B cell (primary cell): Measurements from ENCODE around the gene STK24. TPM values are rescaled to one million over a fixed set of nuclear protein-coding genes. Genes with fewer than 3 reads are reported as not detected.

Experiments
- ATAC-seq: fragments of 200-7000 bp; cut with Tn5 transposase; one replicate; pipeline ENCODE4 v1.10.0; 2021; ENCODE audit warnings: low read depth, mild to moderate bottlenecking, moderate number of reproducible peaks, moderate library complexity
- CTCF ChIA-PET: fragments of 350-600 bp; sonication (Branson Sonifier 250); formaldehyde crosslinking; loops from one replicate; lab custom pipeline; 2021; ENCODE audit warnings: antibody characterized with exemption, inconsistent platforms; lab: Charles Lee
- POLR2A ChIA-PET: fragments of 350-600 bp; sonication (Branson Sonifier 250); formaldehyde crosslinking; loops from one replicate; lab custom pipeline; 2021; ENCODE audit warnings: antibody characterized with exemption; lab: Charles Lee
- DNase-seq: peaks from one replicate; pipeline ENCODE4 v3.0.0; 2013
- H2AFZ ChIP-seq: 2 replicates; pipeline ENCODE4 v1.6.1; 2012; ENCODE audit warnings: mild to moderate bottlenecking, low read depth, low read length; ENCODE audit not compliant: insufficient read depth, poor library complexity, severe bottlenecking
- H3K27ac ChIP-seq, 2 donors: 1 replicate in 1 of 2; 2 replicates in 1 of 2; pipeline ENCODE4 v1.5.1; 2012 to 2013; ENCODE audit warnings: low read length in 2 of 2, mild to moderate bottlenecking in 2 of 2, moderate library complexity in 1 of 2
- H3K27me3 ChIP-seq, 4 experiments: fragments of 200-600 bp in 1 of 4; sonication (generic) in 1 of 4; replicated peaks in 1 of 4; 1 replicate in 2 of 4; 2 replicates in 2 of 4; pipeline versions ENCODE4 v1.6.1 to v1.7.0; 2013 to 2016; ENCODE audit warnings: low read length in 3 of 4, mild to moderate bottlenecking in 2 of 4, mixed read lengths in 1 of 4, moderate library complexity in 1 of 4; ENCODE audit not compliant: insufficient read depth in 4 of 4, control insufficient read depth in 3 of 4; ENCODE audit errors: control extremely low read depth in 1 of 4
- H3K36me3 ChIP-seq, 2 experiments: replicated peaks in 1 of 2; 1 replicate in 1 of 2; 2 replicates in 1 of 2; pipeline versions ENCODE4 v1.6.1 to v1.7.1; 2013; ENCODE audit warnings: low read length in 1 of 2; ENCODE audit not compliant: insufficient read depth in 2 of 2, control insufficient read depth in 1 of 2; ENCODE audit errors: control extremely low read depth in 1 of 2, extremely low read depth in 1 of 2
- H3K4me1 ChIP-seq, 2 donors: fragments of 200-600 bp in 1 of 2; sonication (generic) in 1 of 2; 1 replicate in 1 of 2; 2 replicates in 1 of 2; pipeline versions ENCODE4 v1.5.1 to v1.6.1; 2013 to 2017; ENCODE audit warnings: low read length in 2 of 2; ENCODE audit not compliant: control insufficient read depth in 2 of 2, insufficient read depth in 2 of 2
- H3K4me2 ChIP-seq: replicated peaks from 2 replicates; pipeline ENCODE3; 2012; ENCODE audit warnings: mild to moderate bottlenecking, low read depth, low read length; ENCODE audit not compliant: poor library complexity, severe bottlenecking
- H3K4me3 ChIP-seq, 5 experiments: fragments of 200-600 bp in 1 of 5; sonication (generic) in 1 of 5; 1 replicate in 3 of 5; 2 replicates in 2 of 5; pipeline versions ENCODE4 v1.5.1 to v1.7.0; 2011 to 2016; ENCODE audit warnings: low read length in 4 of 5, mild to moderate bottlenecking in 4 of 5, low read depth in 2 of 5, control low read depth in 1 of 5, moderate library complexity in 1 of 5; ENCODE audit not compliant: insufficient read depth in 1 of 5; ENCODE audit errors: control extremely low read depth in 1 of 5, extremely low read depth in 1 of 5
- H3K79me2 ChIP-seq: fragments of 200-600 bp; sonication (generic); one replicate; pipeline ENCODE4 v1.6.0; 2016; ENCODE audit warnings: low read length; ENCODE audit not compliant: control insufficient read depth, insufficient read depth
- H3K9ac ChIP-seq: fragments of 200-600 bp; sonication (generic); 2 replicates; pipeline ENCODE4 v1.6.1; 2017; ENCODE audit warnings: mild to moderate bottlenecking, low read length, moderate library complexity
- H3K9me3 ChIP-seq, 3 donors: one replicate each; pipeline versions ENCODE4 v1.6.1 to v1.7.1; 2013; ENCODE audit warnings: low read length in 2 of 3; ENCODE audit not compliant: control insufficient read depth in 2 of 3, insufficient read depth in 1 of 3; ENCODE audit errors: control extremely low read depth in 1 of 3
- H4K20me1 ChIP-seq: 2 replicates; pipeline ENCODE4 v1.6.0; 2012; ENCODE audit warnings: mild to moderate bottlenecking, low read length; ENCODE audit not compliant: insufficient read depth, control insufficient read depth, poor library complexity, severe bottlenecking
- H3K27ac Mint-ChIP-seq: one replicate; pipeline ENCODE4 v1.8.0; 2021; ENCODE audit warnings: mixed read lengths
- H3K27me3 Mint-ChIP-seq: one replicate; pipeline ENCODE4 v1.8.0; 2021; ENCODE audit warnings: mixed read lengths
- H3K4me1 Mint-ChIP-seq: one replicate; pipeline ENCODE4 v1.8.0; 2021; ENCODE audit warnings: mixed read lengths
- H3K4me3 Mint-ChIP-seq: one replicate; pipeline ENCODE4 v1.8.0; 2021; ENCODE audit warnings: mixed read lengths
- H3K9me3 Mint-ChIP-seq: one replicate; pipeline ENCODE4 v1.8.0; 2022; ENCODE audit warnings: mixed read lengths; ENCODE audit not compliant: insufficient read depth
- EZH2 ChIP-seq: IDR thresholded peaks from 2 replicates; pipeline ENCODE4 v1.6.1; 2012; ENCODE audit warnings: borderline replicate concordance, low read depth, mild to moderate bottlenecking, moderate library complexity, low read length; ENCODE audit not compliant: insufficient read depth, poor library complexity, severe bottlenecking
- WGBS: methylation state at CpG from one replicate; pipeline ENCODE4 v1.1.5; 2013; ENCODE audit warnings: missing lambda C conversion rate; ENCODE audit not compliant: insufficient coverage; 5-methylcytosine and 5-hydroxymethylcytosine counted together
- intact Hi-C: fragments of 100-400 bp; cut with micrococcal nuclease; formaldehyde crosslinking; loops from one replicate; pipeline ENCODE4 v1.10.0; 2022
- polyA plus RNA-seq: library from polyadenylated mRNA; depleted of rRNA; stranded (reverse); fragments of >200 nt; gene quantifications from 2 replicates; pipeline ENCODE4 v1.2.3, GENCODE V29; 2012
- total RNA-seq, 2 donors: library from RNA; stranded (reverse); fragments of 120-200 nt in 1 of 2; gene quantifications; 1 replicate in 1 of 2; 2 replicates in 1 of 2; pipeline versions ENCODE4 v1.2.3 to v1.2.4, GENCODE V29; 2013 to 2022
- TF ChIP-seq, protein P1 (sequence below): fragments of 200-600 bp; IDR thresholded peaks from one replicate; pipeline ENCODE4 v1.8.0; 2022; ENCODE audit warnings: antibody characterized with exemption, mild to moderate bottlenecking

STK24 gene
- total and polyA plus RNA-seq, 2 donors (not counting 1 experiment from before 2014, with no cell fraction given): 47.2 to 117 TPM

DNA sequence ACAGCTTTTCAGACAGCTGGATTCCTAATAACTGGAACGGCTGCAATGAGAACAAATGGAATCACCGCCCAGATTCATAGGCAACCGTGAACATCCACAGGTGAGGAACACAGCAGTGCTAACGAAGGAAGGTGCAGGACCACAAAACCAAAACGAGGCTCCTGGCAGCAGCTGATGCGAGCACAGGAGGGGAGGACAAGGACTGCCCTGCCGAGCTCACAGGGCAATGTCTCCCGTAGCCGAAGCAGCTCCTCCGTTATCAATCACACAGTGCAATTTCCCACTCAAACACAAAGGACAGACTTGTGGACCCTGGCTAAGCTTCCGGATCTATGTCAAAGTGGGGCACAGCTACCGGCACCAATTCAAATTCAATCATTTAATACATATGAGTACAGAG lies 70.6 kb downstream of the STK24 start:
- CTCF ChIA-PET: interaction anchor here (0.6 kb wide), 1 partner anchor 61 kb away, joined by 3 read pairs; no protein-coding TSS in a partner anchor

DNA sequence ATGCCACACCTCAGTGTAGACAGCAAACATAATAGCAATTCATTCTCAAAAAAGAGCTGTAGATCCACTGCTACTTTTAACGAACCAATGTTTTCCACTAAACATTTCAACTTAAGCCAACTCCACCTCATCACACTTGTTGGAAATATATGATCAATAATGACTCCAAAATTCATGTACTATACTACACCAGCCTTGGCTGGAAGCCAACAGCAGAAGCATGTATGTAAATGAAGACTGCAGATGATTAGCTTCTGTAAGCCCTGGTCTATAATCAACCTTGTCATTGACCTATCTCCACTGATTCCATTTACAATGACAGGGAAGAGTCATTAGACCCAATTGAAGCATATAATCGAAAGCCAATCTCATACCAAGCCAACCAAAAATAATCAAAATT lies 71.7 kb downstream of the STK24 start:
- H3K4me1 Mint-ChIP-seq: peaks cover 96% of the 10 kb centered on the region
- no peak overlapping the region for H3K9ac ChIP-seq
- H3K4me3 Mint-ChIP-seq: peak overlapping the region; percentile 37
- intact Hi-C loops: loop anchor here (2.0 to 10.0 kb wide), 3 partner anchors 14 to 1070 kb away; partner anchors contain the start of gene RAP2A
- H3K4me2 ChIP-seq: peak overlapping the region; percentile 3
- peaks cover 48% of the 10 kb centered on the region for H4K20me1 ChIP-seq
- no peaks in the 10 kb centered on the region for H3K9me3 Mint-ChIP-seq
- H2AFZ ChIP-seq: no peak overlapping the region
- H3K27me3 Mint-ChIP-seq: no peaks in the 10 kb centered on the region
- WGBS: no CpG with 5 or more reads among the region's 2 CpGs
- no peak overlapping the region for H3K4me3 ChIP-seq
- ATAC-seq: no peak
- peak overlapping the region in 1 of 2 donors; percentile 94 for H3K27ac ChIP-seq
- CTCF ChIA-PET: interaction anchor here (1.5 to 1.7 kb wide), 3 partner anchors 60 to 148 kb away, joined by 6 to 7 read pairs (median 7); no protein-coding TSS in a partner anchor
- H3K27ac Mint-ChIP-seq: peak overlapping the region; percentile 51
- POLR2A ChIA-PET: no interaction called here
- H3K27me3 ChIP-seq: no peaks in the 10 kb centered on the region
- DNase-seq: no peak
- H3K79me2 ChIP-seq: peaks cover 98% of the 10 kb centered on the region
- H3K36me3 ChIP-seq: peaks cover 0 to 16% of the 10 kb centered on the region in 2 experiments
- TF ChIP-seq, protein P1, sequence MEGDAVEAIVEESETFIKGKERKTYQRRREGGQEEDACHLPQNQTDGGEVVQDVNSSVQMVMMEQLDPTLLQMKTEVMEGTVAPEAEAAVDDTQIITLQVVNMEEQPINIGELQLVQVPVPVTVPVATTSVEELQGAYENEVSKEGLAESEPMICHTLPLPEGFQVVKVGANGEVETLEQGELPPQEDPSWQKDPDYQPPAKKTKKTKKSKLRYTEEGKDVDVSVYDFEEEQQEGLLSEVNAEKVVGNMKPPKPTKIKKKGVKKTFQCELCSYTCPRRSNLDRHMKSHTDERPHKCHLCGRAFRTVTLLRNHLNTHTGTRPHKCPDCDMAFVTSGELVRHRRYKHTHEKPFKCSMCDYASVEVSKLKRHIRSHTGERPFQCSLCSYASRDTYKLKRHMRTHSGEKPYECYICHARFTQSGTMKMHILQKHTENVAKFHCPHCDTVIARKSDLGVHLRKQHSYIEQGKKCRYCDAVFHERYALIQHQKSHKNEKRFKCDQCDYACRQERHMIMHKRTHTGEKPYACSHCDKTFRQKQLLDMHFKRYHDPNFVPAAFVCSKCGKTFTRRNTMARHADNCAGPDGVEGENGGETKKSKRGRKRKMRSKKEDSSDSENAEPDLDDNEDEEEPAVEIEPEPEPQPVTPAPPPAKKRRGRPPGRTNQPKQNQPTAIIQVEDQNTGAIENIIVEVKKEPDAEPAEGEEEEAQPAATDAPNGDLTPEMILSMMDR: no peak
- TF ChIP-seq EZH2: no peak
- H3K4me1 ChIP-seq: peaks cover 85 to 91% of the 10 kb centered on the region in 2 donors
- no peaks in the 10 kb centered on the region for H3K9me3 ChIP-seq

More for the DNA sequence above, 70.6 kb downstream of the STK24 start:
- 97% methylated on average over 12 of the region's 12 CpGs for WGBS
- no peak overlapping the region for H3K4me3 Mint-ChIP-seq
- TF ChIP-seq, protein P1: no peak
- no peak for TF ChIP-seq EZH2
- Histone ChIP-seq H4K20me1 (peaks cover 38% of the 10 kb centered on the region), H2AFZ (no peak overlapping the region), H3K27ac (peak overlapping the region in 1 of 2 donors; percentile 94), H3K9me3 (no peaks in the 10 kb centered on the region), H3K4me2 (no peak overlapping the region), H3K4me3 (no peak overlapping the region), H3K36me3 (peaks cover 0 to 16% of the 10 kb centered on the region in 2 experiments), H3K27me3 (no peaks in the 10 kb centered on the region), H3K9ac (no peak overlapping the region), H3K79me2 (peaks cover 98% of the 10 kb centered on the region), H3K4me1 (peaks cover 89 to 91% of the 10 kb centered on the region in 2 donors)
- ATAC-seq (no peak), DNase-seq (no peak)
- POLR2A ChIA-PET: interaction anchor here (1.0 kb wide), 1 partner anchor 70 kb away, joined by 5 read pairs; no protein-coding TSS in a partner anchor
- no peaks in the 10 kb centered on the region for H3K27me3 Mint-ChIP-seq
- H3K27ac Mint-ChIP-seq: peak overlapping the region; percentile 88
- H3K9me3 Mint-ChIP-seq: no peaks in the 10 kb centered on the region
- peaks cover 96% of the 10 kb centered on the region for H3K4me1 Mint-ChIP-seq
- intact Hi-C loops: loop anchor here (5.0 to 10.0 kb wide), 2 partner anchors 36 to 1072 kb away; partner anchors contain the start of gene RAP2A
